GM19455 (cell line): Measurements from ENCODE around the gene KDM4C.

Experiments
- ATAC-seq: cut with Tn5 transposase; IDR thresholded peaks from one replicate; pipeline ENCODE4 v1.9.1; 2021; ENCODE audit not compliant: unreplicated experiment

The KDM4C gene

DNA sequence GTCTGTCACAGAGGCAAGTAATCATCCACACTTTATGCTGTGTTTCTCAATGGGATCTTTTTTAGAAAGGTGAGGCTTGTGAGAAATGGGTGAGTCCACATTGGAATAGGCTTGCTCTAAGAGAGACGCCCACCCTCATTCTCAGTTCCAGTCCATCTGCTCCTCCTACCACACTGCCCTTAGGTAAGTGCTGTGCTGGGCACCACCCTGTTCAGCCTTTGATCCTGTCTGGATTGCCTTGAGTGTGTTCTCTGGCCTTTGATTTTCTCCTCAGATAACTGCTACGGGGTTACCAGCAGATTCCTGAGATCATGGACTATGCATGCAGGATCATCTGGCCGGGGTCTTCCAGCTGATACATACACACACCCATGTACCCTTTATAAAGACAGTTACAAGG is 328.6 kb downstream of the KDM4C start:
- ATAC-seq, result no peak

DNA sequence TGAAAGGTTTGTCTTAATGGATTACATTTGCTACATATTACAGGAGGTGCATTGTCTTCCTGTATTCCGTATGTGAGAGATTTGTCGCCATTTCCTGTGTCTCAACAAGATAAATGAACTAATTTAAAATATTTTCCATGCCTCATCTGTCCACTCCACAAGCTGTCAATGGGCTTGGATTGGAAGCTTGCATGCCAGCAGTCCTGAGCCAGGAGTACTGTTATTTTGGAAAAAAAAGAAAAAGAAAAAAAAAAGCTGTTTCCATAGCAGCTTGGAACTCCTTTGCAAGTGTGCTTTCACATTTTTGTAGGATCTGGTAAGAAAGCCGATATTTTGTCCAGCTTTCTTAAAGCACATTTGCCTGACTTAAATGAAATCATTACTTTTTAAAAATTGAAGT is 330.8 kb downstream of the KDM4C start:
- ATAC-seq, result no peak

DNA sequence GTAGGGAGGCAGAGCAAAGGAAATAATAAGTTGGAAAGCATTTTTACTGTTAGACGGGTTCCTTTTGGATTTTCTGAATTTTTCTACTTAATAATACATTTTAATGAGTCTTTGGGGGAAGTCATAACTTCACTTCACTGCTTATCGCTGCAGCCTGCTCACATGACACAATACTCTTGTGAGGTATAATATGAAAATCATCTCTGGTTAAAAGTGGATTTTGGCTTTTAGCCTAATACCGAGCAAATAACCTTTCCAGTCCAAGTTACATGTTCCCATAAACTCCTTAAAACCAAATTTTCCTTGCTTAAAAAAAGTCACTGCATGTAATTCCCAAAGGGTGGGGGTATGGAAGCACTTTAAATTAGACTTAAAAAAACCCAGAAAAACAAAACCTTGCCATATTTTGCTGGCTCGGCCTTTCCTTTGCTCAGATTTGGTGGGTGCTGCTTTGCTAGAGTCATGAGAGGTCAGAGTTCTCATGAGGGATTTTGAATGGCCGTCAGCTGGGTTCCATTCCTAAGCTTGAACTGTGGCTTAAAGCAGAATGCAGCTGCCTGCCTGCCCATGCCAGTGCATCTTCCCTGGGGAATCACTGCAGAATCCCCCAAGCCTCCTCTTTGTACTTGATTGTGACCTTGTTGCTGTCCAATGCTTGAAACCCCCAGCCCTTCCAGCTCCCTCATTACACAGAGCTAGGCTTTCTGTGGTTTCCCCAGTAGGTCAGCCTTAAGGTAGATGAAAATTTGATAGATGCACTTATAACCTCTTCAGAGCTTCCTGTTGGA is 331.8 kb downstream of the KDM4C start:
- no peak for ATAC-seq

DNA sequence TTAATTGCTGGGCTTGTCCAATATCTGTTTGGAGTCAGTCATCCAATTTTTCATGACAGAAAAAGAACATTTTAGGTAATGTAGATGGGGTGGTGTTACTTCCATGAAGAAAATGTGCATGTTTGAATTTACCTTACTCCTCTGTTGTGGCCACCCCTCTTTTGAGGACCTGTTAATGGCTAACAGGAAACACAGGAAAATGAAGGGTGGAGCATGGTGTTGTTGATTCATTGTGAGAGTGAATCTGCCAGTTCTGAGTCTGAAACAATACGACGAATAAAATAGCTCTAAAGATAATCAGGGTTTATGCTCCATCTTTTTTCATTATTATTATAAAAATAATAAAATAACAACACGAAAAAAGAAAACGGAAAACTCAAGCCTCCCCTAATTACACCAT is 335.3 kb downstream of the KDM4C start:
- ATAC-seq, result no peak

DNA sequence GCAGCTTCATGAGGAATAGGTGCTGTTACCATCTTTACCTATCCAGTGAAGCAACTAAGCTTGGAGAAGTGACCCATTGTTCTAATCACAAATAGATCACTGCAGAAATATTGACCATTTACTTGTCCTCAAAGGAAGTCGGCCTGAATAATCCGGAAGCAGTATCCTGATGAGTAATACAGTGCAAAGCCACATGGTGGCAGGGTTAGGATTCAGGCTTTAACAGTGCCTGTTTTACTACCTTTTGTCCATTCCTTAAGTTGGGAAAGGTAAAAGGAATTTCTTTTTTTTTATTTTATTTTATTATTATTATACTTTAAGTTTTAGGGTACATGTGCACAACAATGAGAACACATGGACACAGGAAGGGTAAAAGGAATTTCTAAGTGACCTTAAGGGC is 336.3 kb downstream of the KDM4C start:
- no peak for ATAC-seq

DNA sequence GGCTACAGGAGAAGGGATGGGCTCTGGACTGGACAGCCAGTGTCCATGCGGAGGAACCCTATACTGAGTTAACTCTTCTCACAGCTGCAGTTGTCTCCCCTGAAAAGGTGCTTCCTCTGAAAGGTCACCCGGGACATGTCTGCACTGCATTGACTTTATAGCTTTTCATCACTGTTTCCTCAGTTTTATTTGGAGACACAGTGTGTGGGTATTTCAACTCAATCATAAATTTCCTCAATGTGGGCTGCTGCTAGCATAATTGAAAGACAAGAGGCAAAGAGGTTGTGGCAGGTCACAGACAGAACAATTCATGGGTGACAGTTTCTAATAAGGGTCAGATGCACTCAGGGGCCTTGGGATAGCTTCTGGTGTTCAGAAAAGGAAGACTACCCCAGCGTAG is 336.8 kb downstream of the KDM4C start:
- no peak for ATAC-seq

DNA sequence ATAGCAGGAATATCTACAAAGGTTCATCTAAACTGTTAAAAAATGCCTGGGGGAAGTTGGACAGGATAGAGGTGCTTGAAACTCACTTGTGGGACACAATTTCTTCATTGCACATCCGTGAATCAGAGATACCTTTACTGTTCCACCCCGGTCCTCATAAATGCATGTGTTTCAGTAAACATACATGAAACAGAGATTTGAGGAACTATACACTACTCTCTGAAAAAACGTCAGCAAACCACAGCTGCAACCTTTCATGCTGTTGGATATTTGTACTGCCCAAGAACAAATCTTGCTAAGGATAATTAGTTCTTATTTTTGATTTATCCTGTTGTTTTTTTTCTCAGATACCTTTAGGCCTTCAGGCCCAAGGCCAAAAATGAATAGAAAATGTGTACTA is 337.3 kb downstream of the KDM4C start:
- no peak for ATAC-seq

DNA sequence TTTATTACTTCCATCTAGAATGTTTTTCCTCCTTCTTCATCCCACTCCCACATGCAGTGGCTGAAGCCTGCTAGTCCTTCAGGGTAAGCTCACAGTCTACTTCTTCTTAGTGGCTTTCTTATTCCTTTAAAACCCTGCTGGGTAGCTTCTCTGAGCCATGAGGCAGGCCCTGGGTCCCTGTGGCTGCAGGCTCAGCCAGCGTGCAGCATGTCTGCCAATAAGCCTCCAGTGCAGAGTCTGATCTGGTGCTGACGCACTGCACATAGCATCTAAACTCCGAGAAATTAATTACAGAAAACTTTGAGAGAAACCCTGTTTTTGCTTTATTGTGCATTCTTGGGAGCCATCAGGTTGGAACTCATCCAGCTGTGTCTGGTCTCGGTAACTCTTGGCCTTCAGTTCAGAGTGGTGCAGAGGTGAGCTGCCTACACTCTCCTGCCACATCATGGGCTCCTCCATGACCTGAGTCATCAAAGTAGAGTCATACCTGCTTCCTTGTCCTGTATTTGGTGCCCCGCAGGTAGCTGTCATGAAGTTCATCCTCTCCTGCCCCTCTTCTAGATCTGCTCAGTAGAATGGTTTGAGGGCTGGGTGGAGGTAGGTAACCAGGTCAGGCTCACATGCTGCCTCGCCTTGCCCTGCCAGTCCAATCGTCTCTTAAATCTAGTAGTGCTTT is 339.4 kb downstream of the KDM4C start:
- ATAC-seq, result no peak

DNA sequence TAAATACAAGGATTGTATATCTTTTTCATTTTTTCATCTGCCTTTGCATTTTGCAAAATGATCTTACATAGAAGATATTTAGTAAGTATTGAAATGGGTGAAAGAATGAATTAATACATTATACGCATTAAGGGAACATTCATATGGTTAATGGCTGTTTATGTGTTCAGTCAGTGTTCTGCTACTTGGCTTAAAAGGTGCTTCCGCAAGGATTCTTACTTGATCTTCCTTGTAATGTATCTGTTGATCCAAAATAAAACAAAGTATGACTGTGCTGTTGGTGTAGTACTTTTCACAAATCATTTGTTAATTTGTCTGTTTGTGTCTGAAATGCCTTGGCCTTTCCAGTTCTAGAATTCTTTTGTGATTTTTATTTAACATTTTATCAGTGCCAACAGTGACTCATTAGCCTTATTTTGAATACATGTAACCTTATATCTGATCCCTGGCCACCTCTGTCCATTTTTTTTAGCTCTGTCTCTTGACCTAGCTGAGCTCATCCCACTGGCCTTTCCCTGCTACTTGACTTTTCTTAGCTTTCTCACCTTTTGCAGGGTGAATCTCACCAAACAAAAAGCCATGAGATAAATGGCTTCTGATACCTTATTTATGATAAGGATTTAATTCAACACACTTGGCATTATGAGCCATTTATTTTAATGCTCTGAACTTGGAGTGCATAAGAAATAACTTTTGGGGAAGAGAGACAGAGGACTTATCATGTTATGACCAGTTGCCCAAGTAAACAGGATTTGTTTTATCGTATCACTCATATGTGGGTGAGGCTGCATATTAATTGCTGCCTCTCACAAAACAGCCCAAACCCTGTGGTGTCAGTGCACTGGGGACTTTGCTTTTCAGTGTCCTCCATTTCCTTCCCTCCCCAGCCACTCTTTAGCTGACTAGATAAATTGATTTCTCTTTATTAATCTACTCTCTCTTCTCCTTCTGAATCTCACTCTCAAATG is 340.3 kb downstream of the KDM4C start:
- ATAC-seq, result no peak

DNA sequence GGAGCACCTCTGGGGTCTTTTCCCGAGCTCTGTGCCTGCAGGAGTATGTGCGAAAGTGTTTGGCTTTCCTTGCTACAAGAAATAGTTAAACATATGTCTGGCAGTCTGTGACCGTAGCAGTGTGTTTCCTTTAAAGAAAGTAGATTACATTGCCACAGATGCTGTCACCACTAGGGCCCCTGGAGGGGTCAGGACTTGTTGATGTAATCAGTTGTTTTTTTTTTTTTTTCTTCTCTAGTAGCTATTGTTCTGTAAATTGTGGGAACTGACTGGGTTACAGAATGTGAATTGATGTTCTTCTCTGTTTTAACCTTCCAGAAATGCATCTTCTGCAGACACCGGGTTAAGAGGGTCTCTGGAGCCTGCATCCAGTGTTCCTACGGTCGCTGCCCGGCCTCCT is 345.6 kb downstream of the KDM4C start:
- no peak for ATAC-seq

DNA sequence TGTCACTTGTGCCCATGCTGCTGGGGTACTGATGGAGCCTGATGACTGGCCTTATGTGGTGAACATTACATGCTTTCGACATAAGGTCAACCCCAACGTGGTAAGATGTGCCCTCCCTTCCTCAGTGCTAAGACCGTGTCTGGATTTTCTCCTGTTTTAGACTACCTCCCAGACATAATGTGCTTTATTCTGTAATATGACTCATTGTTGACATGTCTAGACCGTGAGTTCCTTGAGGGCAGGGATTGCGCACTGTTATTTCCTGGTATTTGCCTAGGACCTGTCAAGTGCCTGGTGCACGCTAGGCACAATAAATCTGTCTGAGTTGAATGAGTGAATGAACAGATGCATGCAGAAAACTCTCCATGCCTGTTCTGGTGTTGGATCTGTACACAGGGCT is 346.0 kb downstream of the KDM4C start:
- no peak for ATAC-seq

DNA sequence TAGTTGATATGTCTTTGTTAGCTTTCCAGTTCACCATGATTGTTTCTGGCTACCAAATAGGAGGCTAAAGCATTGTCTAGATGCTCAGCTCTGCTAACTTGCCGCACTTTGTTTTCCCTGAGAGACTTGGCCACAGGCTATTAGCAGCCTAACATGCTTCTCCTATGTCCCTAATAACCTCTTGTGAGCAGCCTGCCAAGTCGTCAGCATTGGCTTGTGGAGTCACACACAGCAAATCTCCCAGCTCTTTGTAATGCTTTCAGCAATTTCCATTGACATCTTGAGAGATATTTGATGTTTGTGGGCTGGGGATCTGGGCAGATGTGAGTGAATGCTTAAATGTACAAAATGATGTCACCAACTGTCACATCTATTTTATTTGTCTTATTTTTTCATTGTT is 346.9 kb downstream of the KDM4C start:
- no peak for ATAC-seq

DNA sequence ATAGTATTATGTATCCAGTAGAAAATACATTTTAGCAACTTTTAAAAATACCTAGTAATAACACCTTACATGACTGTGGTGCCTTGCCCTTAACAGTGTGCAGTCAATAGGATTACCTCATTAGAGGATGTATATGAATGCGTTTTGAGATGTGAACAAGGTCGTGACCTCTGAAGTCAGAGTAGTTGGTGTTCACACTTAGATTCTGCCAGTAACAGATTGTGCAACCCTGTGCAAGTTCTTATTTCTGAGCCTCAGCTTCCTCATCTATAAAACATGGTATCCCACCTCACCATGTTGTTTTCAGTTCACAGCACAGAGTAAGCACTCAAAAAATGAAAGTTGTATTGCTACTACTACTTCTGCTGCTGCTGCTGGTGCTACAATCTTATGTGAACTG is 347.3 kb downstream of the KDM4C start:
- ATAC-seq, result no peak

DNA sequence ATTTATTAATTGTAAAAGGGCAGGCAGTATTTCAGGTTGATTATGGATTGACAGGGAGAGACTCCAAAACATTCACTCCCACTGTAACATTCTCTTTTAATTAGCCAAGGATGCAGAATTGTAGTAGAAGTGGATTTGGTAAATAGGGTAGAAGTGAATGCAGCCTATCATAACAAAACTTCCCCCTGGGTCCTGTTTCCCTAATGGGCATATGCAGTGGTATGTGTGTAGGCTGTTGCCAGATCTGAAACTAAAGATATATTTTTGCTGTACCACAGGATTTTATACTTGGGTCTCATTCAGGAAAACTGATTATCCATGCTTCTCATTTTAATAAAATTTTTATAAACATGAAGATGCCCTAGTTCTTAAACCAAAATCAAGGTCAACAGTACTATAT is 351.2 kb downstream of the KDM4C start:
- no peak for ATAC-seq

DNA sequence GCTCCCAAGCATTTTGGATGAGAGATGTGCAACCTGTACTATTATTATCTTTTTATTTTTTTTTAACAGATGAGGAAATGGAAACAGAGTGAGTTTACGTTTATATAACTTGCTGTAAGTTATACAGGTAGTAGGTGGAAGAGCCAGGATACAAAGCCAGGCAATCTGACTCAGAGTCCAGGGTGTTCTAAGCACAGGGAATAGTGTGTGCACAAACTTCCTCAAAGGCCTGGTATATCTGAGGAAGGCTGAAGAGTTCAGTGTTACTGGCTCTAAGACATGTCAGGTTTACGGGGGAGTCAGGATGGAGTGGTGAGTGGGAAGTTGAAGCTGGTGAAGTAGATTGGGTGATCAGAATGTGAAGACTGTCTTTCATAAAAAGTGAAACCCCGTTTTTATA is 353.6 kb downstream of the KDM4C start:
- no peak for ATAC-seq

DNA sequence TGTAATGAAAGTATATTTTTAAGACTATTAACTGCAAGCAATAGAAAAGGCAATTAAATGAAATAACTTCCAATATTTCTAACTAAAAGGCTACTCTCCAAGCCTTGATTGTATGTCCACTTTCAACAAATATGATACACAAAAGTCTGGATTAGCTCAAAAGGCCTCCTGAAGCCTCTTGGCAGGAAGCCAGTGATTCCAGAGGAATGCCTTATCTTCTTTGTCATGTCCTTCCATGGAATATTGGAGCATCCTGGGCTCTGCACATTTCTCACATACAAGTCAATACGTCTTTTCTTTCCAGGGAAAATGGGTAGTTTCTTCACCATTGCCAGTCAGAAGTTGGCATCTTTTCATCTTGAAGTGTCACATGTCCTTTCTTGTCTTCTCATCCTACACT is 357.8 kb downstream of the KDM4C start:
- no peak for ATAC-seq

DNA sequence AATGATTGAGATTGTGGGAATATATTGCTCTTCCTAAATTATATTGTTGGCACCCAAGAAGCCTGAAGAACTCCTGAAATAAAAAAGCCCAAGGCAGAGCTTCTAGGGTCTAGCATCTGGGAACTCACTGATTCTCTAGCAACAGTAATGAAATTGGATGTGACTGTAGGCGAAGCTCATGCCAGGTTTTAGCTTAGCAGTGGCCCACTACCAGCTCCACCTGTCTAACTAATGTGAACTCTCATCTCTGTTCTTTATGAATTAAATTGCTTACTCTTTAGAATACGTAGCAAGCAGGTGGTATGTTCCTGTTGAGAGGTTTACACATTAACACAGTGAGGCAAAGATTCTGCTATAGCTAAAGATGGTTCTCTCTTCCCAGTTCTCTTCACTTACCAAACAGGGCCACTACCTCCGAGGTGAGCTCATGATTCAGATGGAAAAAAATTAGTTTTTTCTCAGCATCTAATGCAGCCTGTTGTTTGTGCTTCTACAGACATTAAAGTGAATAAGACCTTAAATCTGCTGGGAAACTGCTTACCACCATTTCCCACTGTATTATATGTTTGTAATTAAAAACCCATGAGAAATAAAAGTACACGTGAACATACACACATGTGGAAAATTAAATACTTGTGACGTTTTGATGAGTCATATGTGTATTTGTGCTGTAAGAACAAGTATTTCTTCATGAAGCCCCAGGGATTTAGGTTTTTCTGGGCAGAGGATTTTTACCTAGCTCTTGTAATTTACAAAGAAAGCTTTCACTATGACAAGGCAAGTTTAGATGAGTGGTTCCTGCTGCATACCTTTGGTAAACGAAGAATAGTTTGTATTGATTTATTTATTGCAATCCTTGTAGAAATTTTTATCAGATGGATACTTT is 360.1 kb downstream of the KDM4C start:
- peak; percentile 58 for ATAC-seq

DNA sequence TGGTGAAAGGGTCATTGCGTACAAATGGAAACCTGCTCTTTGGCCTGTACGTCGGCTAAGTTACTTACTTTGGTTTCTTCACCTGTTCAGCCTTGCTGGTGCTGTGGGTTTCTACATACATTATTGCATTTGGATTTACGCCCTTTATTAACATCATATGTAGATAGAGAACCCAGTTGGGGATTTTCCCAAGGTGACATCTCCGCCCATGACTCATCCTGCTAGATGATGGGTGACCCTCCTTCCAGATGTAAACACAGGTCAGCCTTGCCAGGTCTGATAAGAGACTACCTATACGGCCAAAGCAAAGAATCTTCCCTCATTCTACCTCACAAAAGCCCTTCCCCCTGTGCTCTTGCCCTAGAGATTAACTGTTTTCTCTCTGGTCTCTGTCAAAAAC is 360.9 kb downstream of the KDM4C start:
- no peak for ATAC-seq

DNA sequence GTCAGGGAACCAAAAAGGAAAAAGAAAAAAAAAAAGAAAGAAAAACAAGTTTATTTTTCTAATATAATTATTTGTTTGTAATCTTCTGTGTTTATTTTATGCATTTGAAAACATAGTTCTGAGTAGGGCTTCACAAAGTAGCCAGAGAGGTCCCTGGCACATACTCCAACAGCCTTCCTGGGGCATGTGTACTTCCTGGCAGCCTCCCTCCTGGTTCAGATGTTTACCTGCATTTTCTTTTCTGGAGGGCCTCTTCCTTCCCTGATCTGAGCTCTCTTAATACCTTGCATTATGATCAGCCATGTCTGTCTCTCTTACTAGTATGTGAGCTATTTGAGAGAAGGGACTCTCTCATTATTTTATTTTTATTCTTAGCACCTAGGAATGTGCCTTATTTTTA is 361.8 kb downstream of the KDM4C start:
- no peak for ATAC-seq

DNA sequence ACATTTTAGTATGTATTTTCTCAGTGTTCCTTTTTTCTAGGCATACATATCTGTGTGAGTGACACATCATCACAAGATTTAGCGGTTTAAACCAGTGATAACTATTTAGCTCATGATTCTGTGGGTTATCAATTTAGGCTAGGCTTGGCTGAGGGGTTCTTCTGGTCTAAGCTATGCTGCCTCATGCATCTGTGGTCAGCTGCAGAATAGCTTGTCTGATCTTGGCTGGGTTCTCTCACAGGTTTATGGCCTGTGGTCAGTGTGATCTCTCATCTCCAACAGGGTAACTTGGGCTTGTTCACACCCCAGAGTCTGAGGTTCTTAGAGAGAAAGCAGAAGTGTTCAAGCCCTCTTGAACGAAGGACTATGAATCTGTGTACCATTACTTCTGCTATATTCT is 363.3 kb downstream of the KDM4C start:
- no peak for ATAC-seq

DNA sequence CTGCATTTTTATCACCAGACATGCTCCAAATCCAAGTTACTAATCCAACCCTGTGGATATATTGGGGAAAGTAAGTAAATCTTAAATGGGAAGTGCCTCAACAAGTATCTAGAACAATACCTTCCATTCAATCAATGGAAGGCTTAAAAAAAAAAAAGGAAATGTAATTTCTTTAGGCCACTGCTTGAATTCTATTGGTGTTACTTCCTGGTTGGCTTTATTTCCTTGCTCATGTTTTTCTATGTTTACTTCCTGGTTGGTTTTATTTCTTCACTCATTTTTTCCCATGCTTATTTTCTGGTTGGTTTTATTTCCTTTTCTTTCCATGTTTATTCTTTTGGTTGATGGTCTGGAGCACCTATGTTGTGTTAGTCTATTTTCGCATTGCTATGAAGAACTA is 363.9 kb downstream of the KDM4C start:
- no peak for ATAC-seq
